K562 (cell line): ENCODE measurements around the gene UCP1. TPM values are rescaled to one million over a fixed set of nuclear protein-coding genes. Genes with fewer than 3 reads are reported as not detected.
A peak's percentile ranks its signal among the peaks of the same experiment; 100 is the strongest.

Experiments
- ATAC-seq: fragments of 200-7000 bp; cut with Tn5 transposase; 3 replicates; pipeline ENCODE4 v1.9.1; 2020; ENCODE audit warnings: moderate library complexity
- BruUV-seq: library from RNA; stranded (reverse); fragments of 400-500 nt; replicated peaks from 2 replicates; lab custom pipeline; 2021; lab: Mats Ljungman, UMichigan
- CTCF ChIA-PET: fragments of 300-600 bp; formaldehyde crosslinking; extraction: SDS; loops from one replicate; lab custom pipeline; 2021; ENCODE audit warnings: low intra/inter-chr PET ratio; lab: Yijun Ruan, JAX
- POLR2A ChIA-PET: fragments of 300-600, 350-650 bp; sonication (Branson Sonifier 250); formaldehyde crosslinking; extraction: SDS; loops from one replicate; lab custom pipeline; 2021; ENCODE audit warnings: antibody characterized with exemption, inconsistent platforms; lab: Yijun Ruan, JAX
- DNase-seq, 4 experiments: peaks; one replicate each; pipeline versions ENCODE4 v3.0.0 to v3.0.0-alpha.2; 2011 to 2018; ENCODE audit warnings: low spot score in 3 of 4, mixed read lengths in 3 of 4; ENCODE audit errors: extremely low read depth in 1 of 4
- FAIRE-seq: peaks from 2 replicates; lab custom pipeline; 2011; peaks lifted over from hg19 to GRCh38; lab: Jason Lieb, UNC
- H2AFZ ChIP-seq: 2 replicates; pipeline ENCODE4 v1.6.0; 2011; ENCODE audit warnings: low read depth, low read length, control low read depth, inconsistent platforms
- H3K27ac ChIP-seq: fragments of 200-600 bp; 3 replicates; pipeline ENCODE4 v1.8.0; 2011; ENCODE audit warnings: low read depth, mild to moderate bottlenecking, control low read depth, inconsistent platforms, low read length, moderate library complexity, mixed read lengths; ENCODE audit errors: extremely low read depth
- H3K27me3 ChIP-seq, 2 experiments: fragments of 300-600 bp in 1 of 2; 2 replicates in 1 of 2; 3 replicates in 1 of 2; pipeline versions ENCODE4 v1.6.0 to v1.8.0; 2011; ENCODE audit warnings: inconsistent platforms in 2 of 2, low read length in 2 of 2, mild to moderate bottlenecking in 1 of 2, mixed read lengths in 1 of 2, moderate library complexity in 1 of 2; ENCODE audit not compliant: control insufficient read depth in 2 of 2, insufficient read depth in 2 of 2
- H3K36me3 ChIP-seq: fragments of 300-600 bp; 3 replicates; pipeline ENCODE4 v1.8.0; 2011; ENCODE audit warnings: mild to moderate bottlenecking, low read length, inconsistent platforms; ENCODE audit not compliant: control insufficient read depth, insufficient read depth
- H3K4me1 ChIP-seq, 2 experiments: fragments of 200-600 bp in 1 of 2; replicated peaks in 1 of 2; 2 replicates in 1 of 2; 3 replicates in 1 of 2; pipeline versions ENCODE4 v1.5.1 to v1.8.0; 2011; ENCODE audit warnings: inconsistent platforms in 2 of 2, low read length in 2 of 2, mild to moderate bottlenecking in 1 of 2, mixed read lengths in 1 of 2, moderate library complexity in 1 of 2; ENCODE audit not compliant: control insufficient read depth in 2 of 2, insufficient read depth in 2 of 2
- H3K4me2 ChIP-seq: 2 replicates; pipeline ENCODE4 v1.6.1; 2011; ENCODE audit warnings: low read length, control low read depth, inconsistent platforms, mixed read lengths; ENCODE audit not compliant: insufficient read depth
- H3K4me3 ChIP-seq: fragments of 200-600 bp; sonication (generic), shearing (Covaris generic); 2 replicates; pipeline ENCODE4 v1.5.1; 2016; ENCODE audit warnings: control low read depth, inconsistent platforms
- H3K79me2 ChIP-seq: fragments of 200-600 bp; 3 replicates; pipeline ENCODE4 v1.8.0; 2011; ENCODE audit warnings: low read length, inconsistent platforms; ENCODE audit not compliant: control insufficient read depth, insufficient read depth
- H3K9ac ChIP-seq, 2 experiments: 2 replicates each; pipeline versions ENCODE4 v1.6.0 to v1.6.1; 2011; ENCODE audit warnings: low read depth in 2 of 2, low read length in 2 of 2, control low read depth in 1 of 2, inconsistent platforms in 1 of 2, mild to moderate bottlenecking in 1 of 2, mixed read lengths in 1 of 2; ENCODE audit not compliant: insufficient read depth in 1 of 2
- H3K9me1 ChIP-seq: one replicate; pipeline ENCODE4 v1.6.0; 2011; ENCODE audit warnings: inconsistent platforms, mild to moderate bottlenecking, low read length, moderate library complexity; ENCODE audit not compliant: control insufficient read depth, insufficient read depth
- H3K9me3 ChIP-seq: replicated peaks from 2 replicates; pipeline ENCODE4 v1.5.1; 2011; ENCODE audit warnings: low read depth, low read length, inconsistent platforms; ENCODE audit not compliant: control insufficient read depth, insufficient read depth
- H4K20me1 ChIP-seq: replicated peaks from 2 replicates; pipeline ENCODE4 v1.6.1; 2011; ENCODE audit warnings: low read length, inconsistent platforms, mixed read lengths; ENCODE audit not compliant: control insufficient read depth, insufficient read depth
- ATF1 ChIP-seq, 2 experiments: fragments of 450-650 bp in 1 of 2; IDR thresholded peaks; 2 replicates each; pipeline ENCODE4 v1.6.1; 2016; ENCODE audit warnings: missing compliant biosample characterization in 1 of 2, missing genetic modification characterization in 1 of 2
- CEBPB ChIP-seq: fragments of 450-650 bp; IDR thresholded peaks from 2 replicates; pipeline ENCODE4 v1.6.1; 2016; ENCODE audit warnings: missing genetic modification characterization, missing compliant biosample characterization
- ESRRB ChIP-seq: fragments of 250-450 bp; sonication (Bioruptor Pico); IDR thresholded peaks from 2 replicates; pipeline ENCODE4 v1.5.0; 2020; ENCODE audit warnings: mild to moderate bottlenecking, moderate library complexity, borderline replicate concordance
- GTF2F1 ChIP-seq: IDR thresholded peaks from 2 replicates; pipeline ENCODE4 v1.6.1; 2011; ENCODE audit warnings: low read depth, low read length, improper control_type of control experiment
- ILK ChIP-seq: fragments of 450-650 bp; IDR thresholded peaks from 2 replicates; pipeline ENCODE4 v1.6.1; 2016; ENCODE audit warnings: missing genetic modification characterization, low read depth, mild to moderate bottlenecking, missing compliant biosample characterization, moderate library complexity, borderline replicate concordance
- JUNB ChIP-seq: fragments of 450-650 bp; formaldehyde crosslinking; conservative IDR thresholded peaks from 2 replicates; pipeline ENCODE4 v1.4.0; 2020; ENCODE audit warnings: mild to moderate bottlenecking
- KDM2B ChIP-seq: fragments of 250-450 bp; sonication (Bioruptor Pico); IDR thresholded peaks from 2 replicates; pipeline ENCODE4 v1.8.0; 2021; ENCODE audit warnings: mild to moderate bottlenecking, moderate library complexity
- KLF16 ChIP-seq: IDR thresholded peaks from 2 replicates; pipeline ENCODE4 v1.6.1; 2016; ENCODE audit warnings: antibody characterized with exemption
- RBM25 ChIP-seq: fragments of 200-400 bp; formaldehyde crosslinking; IDR thresholded peaks from 2 replicates; pipeline ENCODE4 v1.6.1; 2018; ENCODE audit warnings: low read length, low read depth, moderate library complexity; ENCODE audit not compliant: severe bottlenecking
- TRIM24 ChIP-seq, 2 experiments: fragments of 450-650 bp; IDR thresholded peaks; 2 replicates each; pipeline ENCODE4 v1.6.1; 2016
- ZNF133 ChIP-seq: fragments of 250-450 bp; sonication (Bioruptor Pico); IDR thresholded peaks from 2 replicates; pipeline ENCODE4 v1.4.0; 2020; ENCODE audit warnings: mild to moderate bottlenecking
- WGBS: fragments of 100-300 bp; shearing (Covaris generic); methylation state at CpG from one replicate; pipeline ENCODE4 v1.1.6; 2016; ENCODE audit warnings: low coverage, mixed read lengths; ENCODE audit not compliant: insufficient coverage; ENCODE audit errors: missing lambda C conversion rate; 5-methylcytosine and 5-hydroxymethylcytosine counted together
- in situ Hi-C: fragments of 300-500 bp; cut with MboI; formaldehyde crosslinking; loops from 4 replicates; pipeline ENCODE4 v1.15.0; 2018; ENCODE audit warnings: inconsistent platforms, mixed read lengths
- intact Hi-C: fragments of 100-400 bp; cut with micrococcal nuclease; formaldehyde crosslinking; loops from 2 replicates; pipeline ENCODE4 v1.14.2; 2022
- polyA plus RNA-seq, 8 experiments: library from polyadenylated mRNA; depleted of rRNA in 4 of 8; stranded (reverse) in 5 of 8; unstranded in 3 of 8; fragments of >200 nt; fragmentation: Nextera tagmentation in 2 of 8; fragmentation: Illumina TruSeq in 1 of 8; extraction: Ambion mirVana in 2 of 8; extraction: Trizol in 1 of 8; gene quantifications; 2 replicates each; pipeline versions ENCODE4 v1.2.1 to v1.2.3, GENCODE V29; 2011 to 2014; ENCODE audit warnings: inconsistent platforms in 1 of 8, missing spikeins in 1 of 8
- total RNA-seq, 7 experiments: library from RNA; depleted of rRNA in 6 of 7; stranded (reverse); fragments of >200 nt in 6 of 7; fragmentation: Illumina TruSeq in 2 of 7; extraction: Trizol in 2 of 7; gene quantifications; 2 replicates each; pipeline versions ENCODE4 v1.2.1 to v1.2.3, GENCODE V29; 2011 to 2021; ENCODE audit warnings: low replicate concordance in 1 of 7
- TF ChIP-seq, protein P1 (sequence below), 2 experiments: fragments of 450-650 bp in 1 of 2; sonication (generic) in 1 of 2; formaldehyde crosslinking in 1 of 2; IDR thresholded peaks; 2 replicates each; pipeline versions ENCODE4 v1.7.1 to v1.9.0; 2016 to 2022; ENCODE audit warnings: inconsistent platforms in 1 of 2, mild to moderate bottlenecking in 1 of 2, missing genetic modification reagents in 1 of 2

The UCP1 gene
- total and polyA plus RNA-seq, 9 of the 15 experiments (the other 6 are each of a cell fraction or from before 2014, with no cell fraction given) = not detected

DNA sequence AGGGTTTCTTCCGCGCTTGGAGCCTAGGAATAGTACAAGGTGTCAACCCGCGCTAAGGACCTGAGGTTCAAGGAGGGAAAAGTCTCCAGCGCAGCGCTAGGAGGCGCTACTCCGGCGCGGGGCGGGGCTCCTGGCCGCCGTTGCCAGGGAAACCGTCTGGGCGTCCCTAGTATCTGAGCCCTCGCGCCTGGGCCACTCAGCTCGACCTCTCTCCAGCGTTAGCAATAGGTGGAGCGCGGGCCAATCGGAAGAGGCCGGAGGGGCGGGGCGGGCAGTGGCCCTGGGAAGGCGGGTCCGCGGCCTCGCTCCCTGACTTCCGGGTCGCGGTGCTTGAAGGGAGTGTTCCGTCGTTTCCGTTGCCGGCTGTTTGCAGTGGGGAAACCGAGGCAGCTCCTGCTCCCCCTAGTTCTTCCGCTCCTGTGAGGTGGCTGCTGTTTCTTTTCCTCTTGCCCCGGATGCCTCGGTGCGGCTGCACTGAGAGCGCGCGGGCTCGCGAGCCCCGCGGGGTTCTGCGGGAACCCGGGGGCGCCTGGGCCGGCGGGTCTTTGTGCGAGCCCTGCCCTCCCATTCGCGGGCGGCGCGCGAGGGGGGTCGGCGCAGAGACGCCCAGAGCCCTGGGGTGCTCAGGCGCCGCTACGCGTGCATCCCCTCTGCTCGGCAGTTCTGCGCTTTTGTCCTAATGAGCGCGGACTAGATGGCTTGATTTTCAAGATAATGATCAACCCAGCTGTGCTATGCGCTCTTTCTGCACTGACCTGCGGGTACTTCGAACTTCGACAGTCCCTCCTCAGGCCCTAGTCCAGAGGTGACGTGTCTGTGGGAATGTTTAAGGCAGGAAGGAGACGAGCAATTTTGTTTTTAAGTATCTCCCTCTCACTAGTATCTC lies 44.7 kb downstream of the UCP1 start, which contains the start of gene ELMOD2:
Gene ELMOD2 (plus strand): TSS at position 312 of the 886 bp plus-strand sequence. CDS start 1,261 bp downstream, outside the sequence.
- peak within 1 kb of the TSS; percentile 84 for H3K27ac ChIP-seq
- H3K4me3 ChIP-seq = peak within 1 kb of the TSS; percentile 96
- 0 out of 2 replicates have a peak, but pooled peaks cover 3% of the 10 kb centered on the region for H3K9me3 ChIP-seq
- peak; percentile 97 to 98 (median 98) for DNase-seq
- FAIRE-seq = peak; percentile 83
- no peaks in the 10 kb centered on the region; the same call in 1 of the 2 replicates for H4K20me1 ChIP-seq
- H3K9me1 ChIP-seq = no peaks in the 10 kb centered on the region
- H3K27me3 ChIP-seq = no peaks in the 10 kb centered on the region
- H3K36me3 ChIP-seq = peaks cover 18% of the 10 kb centered on the region
- in situ Hi-C loops (no loop called here), intact Hi-C loops (loop anchor here (5.0 kb wide), 3 partner anchors 88 to 152 kb away; partner anchors contain the start of genes CLGN and SCOC)
- peaks cover 5 to 7% of the 10 kb centered on the region in 2 experiments; a peak in 3 of 5 replicates for H3K4me1 ChIP-seq
- peak within 1 kb of the TSS; percentile 75 to 91 for H3K9ac ChIP-seq
- ChIA-PET POLR2A (interaction anchor here (1.5 kb wide), 1 partner anchor 9 kb away, joined by 6 read pairs; no protein-coding TSS in a partner anchor), CTCF (no interaction called here)
- BruUV-seq = TSS peak; percentile 49
- peak within 1 kb of the TSS; percentile 95 for H2AFZ ChIP-seq
- peaks cover 16% of the 10 kb centered on the region for H3K79me2 ChIP-seq
- WGBS = 1% methylated on average over 55 of the region's 77 CpGs
- peak; percentile 100 for ATAC-seq
- peak within 1 kb of the TSS; percentile 91 for H3K4me2 ChIP-seq
- no peak for TF ChIP-seq ILK
- no peak for TF ChIP-seq ESRRB (CRISPR knock-in tag)
- TF ChIP-seq KDM2B (CRISPR knock-in tag) = 0 out of 2 replicates have a peak, but pooled peaks have one; percentile 10
- no peak for TF ChIP-seq JUNB
- TF ChIP-seq ATF1 (CRISPR knock-in tag; IDR thresholded peaks at IDR 0.05) = no peak
- peak; percentile 77 for TF ChIP-seq ATF1 (tag; IDR thresholded peaks at IDR 0.05)
- no peak for TF ChIP-seq CEBPB (tag)
- TF ChIP-seq GTF2F1 = no peak
- TF ChIP-seq KLF16 = peak; percentile 52; the same call in 1 of the 2 replicates
- no peak for TF ChIP-seq ZNF133 (CRISPR knock-in tag)
- TF ChIP-seq, protein P1, sequence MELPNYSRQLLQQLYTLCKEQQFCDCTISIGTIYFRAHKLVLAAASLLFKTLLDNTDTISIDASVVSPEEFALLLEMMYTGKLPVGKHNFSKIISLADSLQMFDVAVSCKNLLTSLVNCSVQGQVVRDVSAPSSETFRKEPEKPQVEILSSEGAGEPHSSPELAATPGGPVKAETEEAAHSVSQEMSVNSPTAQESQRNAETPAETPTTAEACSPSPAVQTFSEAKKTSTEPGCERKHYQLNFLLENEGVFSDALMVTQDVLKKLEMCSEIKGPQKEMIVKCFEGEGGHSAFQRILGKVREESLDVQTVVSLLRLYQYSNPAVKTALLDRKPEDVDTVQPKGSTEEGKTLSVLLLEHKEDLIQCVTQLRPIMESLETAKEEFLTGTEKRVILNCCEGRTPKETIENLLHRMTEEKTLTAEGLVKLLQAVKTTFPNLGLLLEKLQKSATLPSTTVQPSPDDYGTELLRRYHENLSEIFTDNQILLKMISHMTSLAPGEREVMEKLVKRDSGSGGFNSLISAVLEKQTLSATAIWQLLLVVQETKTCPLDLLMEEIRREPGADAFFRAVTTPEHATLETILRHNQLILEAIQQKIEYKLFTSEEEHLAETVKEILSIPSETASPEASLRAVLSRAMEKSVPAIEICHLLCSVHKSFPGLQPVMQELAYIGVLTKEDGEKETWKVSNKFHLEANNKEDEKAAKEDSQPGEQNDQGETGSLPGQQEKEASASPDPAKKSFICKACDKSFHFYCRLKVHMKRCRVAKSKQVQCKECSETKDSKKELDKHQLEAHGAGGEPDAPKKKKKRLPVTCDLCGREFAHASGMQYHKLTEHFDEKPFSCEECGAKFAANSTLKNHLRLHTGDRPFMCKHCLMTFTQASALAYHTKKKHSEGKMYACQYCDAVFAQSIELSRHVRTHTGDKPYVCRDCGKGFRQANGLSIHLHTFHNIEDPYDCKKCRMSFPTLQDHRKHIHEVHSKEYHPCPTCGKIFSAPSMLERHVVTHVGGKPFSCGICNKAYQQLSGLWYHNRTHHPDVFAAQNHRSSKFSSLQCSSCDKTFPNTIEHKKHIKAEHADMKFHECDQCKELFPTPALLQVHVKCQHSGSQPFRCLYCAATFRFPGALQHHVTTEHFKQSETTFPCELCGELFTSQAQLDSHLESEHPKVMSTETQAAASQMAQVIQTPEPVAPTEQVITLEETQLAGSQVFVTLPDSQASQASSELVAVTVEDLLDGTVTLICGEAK (IDR thresholded peaks at IDR 0.05) = peak; percentile 95
- TF ChIP-seq, protein P1 (CRISPR knock-in tag; IDR thresholded peaks at IDR 0.05) = no peak
- TF ChIP-seq RBM25 = peak; percentile 66
- peak in 1 of 2 experiments; percentile 77; a peak in 2 of 4 replicates for TF ChIP-seq TRIM24 (IDR thresholded peaks at IDR 0.05)
